Neural cell (in vitro differentiated cells): ENCODE data around the gene KLHDC9. TPM values are rescaled to one million over a fixed set of nuclear protein-coding genes. Genes with fewer than 3 reads are reported as not detected.

Source experiments
- H2AFZ ChIP-seq: fragments of 200-600, 300-800 bp; sonication (generic), shearing (Covaris generic); 2 replicates; pipeline ENCODE4 v1.6.0; 2014; ENCODE audit warnings: low read depth, mild to moderate bottlenecking, antibody characterized with exemption, low read length, moderate library complexity
- H3F3A ChIP-seq: fragments of 200-600 bp; shearing (Covaris generic); 2 replicates; pipeline ENCODE4 v1.6.1; 2016; ENCODE audit warnings: mild to moderate bottlenecking, moderate library complexity, mixed read lengths, antibody characterized with exemption, low read length; ENCODE audit not compliant: insufficient read depth, poor library complexity, severe bottlenecking
- H3K27ac ChIP-seq: fragments of 200-600, 300-800 bp; sonication (generic), shearing (Covaris generic); 2 replicates; pipeline ENCODE4 v1.5.1; 2014; ENCODE audit warnings: mild to moderate bottlenecking, low read length, moderate library complexity
- H3K27me3 ChIP-seq: fragments of 300-800, 200-600 bp; sonication (generic), shearing (Covaris generic); 2 replicates; pipeline ENCODE4 v1.6.0; 2014; ENCODE audit warnings: mild to moderate bottlenecking, low read depth, low read length, moderate library complexity; ENCODE audit not compliant: insufficient read depth
- H3K36me3 ChIP-seq: fragments of 300-800, 200-600 bp; sonication (generic), shearing (Covaris generic); 2 replicates; pipeline ENCODE4 v1.5.1; 2014; ENCODE audit warnings: mild to moderate bottlenecking, antibody characterized with exemption, low read length, moderate library complexity; ENCODE audit not compliant: insufficient read depth
- H3K4me2 ChIP-seq: fragments of 300-800, 200-600 bp; sonication (generic), shearing (Covaris generic); 2 replicates; pipeline ENCODE4 v1.6.0; 2014; ENCODE audit warnings: mild to moderate bottlenecking, low read length
- H3K4me3 ChIP-seq: fragments of 300-800, 200-600 bp; sonication (generic), shearing (Covaris generic); 2 replicates; pipeline ENCODE4 v1.5.1; 2014; ENCODE audit warnings: mild to moderate bottlenecking, low read length, moderate library complexity
- H3K79me2 ChIP-seq: fragments of 200-600 bp; shearing (Covaris generic); replicated peaks from 2 replicates; pipeline ENCODE4 v1.6.0; 2014; ENCODE audit warnings: mild to moderate bottlenecking, low read length, moderate library complexity; ENCODE audit not compliant: insufficient read depth
- H3K9ac ChIP-seq: fragments of 300-800, 200-600 bp; sonication (generic), shearing (Covaris generic); 2 replicates; pipeline ENCODE4 v1.6.1; 2016; ENCODE audit warnings: mild to moderate bottlenecking, low read length, mixed read lengths
- H3K9me2 ChIP-seq: fragments of 200-600 bp; shearing (Covaris generic); 2 replicates; pipeline ENCODE4 v1.6.1; 2016; ENCODE audit warnings: mild to moderate bottlenecking, low read length, mixed read lengths; ENCODE audit not compliant: insufficient read depth
- H3K9me3 ChIP-seq: fragments of 200-600, 300-800 bp; sonication (generic), shearing (Covaris generic); 2 replicates; pipeline ENCODE4 v1.6.1; 2016; ENCODE audit warnings: mild to moderate bottlenecking, mixed run types, low read length, moderate library complexity, mixed read lengths
- H4K20me1 ChIP-seq: fragments of 200-600 bp; shearing (Covaris generic); 2 replicates; pipeline ENCODE4 v1.6.1; 2016; ENCODE audit warnings: mild to moderate bottlenecking, mixed run types; ENCODE audit not compliant: insufficient read depth
- EP300 ChIP-seq: fragments of 450-650 bp; conservative IDR thresholded peaks from 2 replicates; pipeline ENCODE4 v1.6.1; 2014; ENCODE audit warnings: antibody characterized with exemption, mild to moderate bottlenecking, moderate library complexity; ENCODE audit not compliant: poor library complexity, severe bottlenecking
- EZH2 ChIP-seq: fragments of 200-600, 300-800 bp; shearing (Covaris generic), sonication (generic); IDR thresholded peaks from 2 replicates; pipeline ENCODE4 v1.6.1; 2014; ENCODE audit warnings: antibody characterized with exemption, low read length, borderline replicate concordance, mild to moderate bottlenecking; ENCODE audit not compliant: insufficient read depth, poor library complexity, severe bottlenecking
- MXI1 ChIP-seq: fragments of 450-650 bp; conservative IDR thresholded peaks from 2 replicates; pipeline ENCODE4 v1.6.1; 2014; ENCODE audit warnings: antibody characterized with exemption, mild to moderate bottlenecking; ENCODE audit not compliant: poor library complexity, severe bottlenecking
- POLR2AphosphoS5 ChIP-seq: IDR thresholded peaks from 2 replicates; pipeline ENCODE4 v1.6.1; 2012
- RAD21 ChIP-seq: fragments of 450-650 bp; conservative IDR thresholded peaks from 2 replicates; pipeline ENCODE4 v1.6.1; 2014; ENCODE audit warnings: antibody characterized with exemption, mild to moderate bottlenecking, moderate library complexity
- REST ChIP-seq: IDR thresholded peaks from 2 replicates; pipeline ENCODE4 v1.6.1; 2012; ENCODE audit warnings: borderline replicate concordance
- SMC3 ChIP-seq: fragments of 450-650 bp; conservative IDR thresholded peaks from 2 replicates; pipeline ENCODE4 v1.6.1; 2014; ENCODE audit warnings: antibody characterized with exemption, mild to moderate bottlenecking, moderate library complexity; ENCODE audit not compliant: poor library complexity
- TAF1 ChIP-seq: IDR thresholded peaks from 2 replicates; pipeline ENCODE4 v1.6.1; 2012; ENCODE audit warnings: low read depth
- polyA plus RNA-seq: library from polyadenylated mRNA; depleted of rRNA; stranded (reverse); fragments of >200 nt; gene quantifications from 2 replicates; pipeline ENCODE4 v1.2.3, GENCODE V29; 2014
- TF ChIP-seq, protein P1 (sequence below): fragments of 450-650 bp; IDR thresholded peaks from 2 replicates; pipeline ENCODE4 v1.5.1; 2014; ENCODE audit warnings: antibody characterized with exemption, mild to moderate bottlenecking, moderate library complexity; ENCODE audit not compliant: poor library complexity, severe bottlenecking

Gene KLHDC9
- polyA plus RNA-seq, 1 donor from 2014 or later, result 78.1 TPM

DNA sequence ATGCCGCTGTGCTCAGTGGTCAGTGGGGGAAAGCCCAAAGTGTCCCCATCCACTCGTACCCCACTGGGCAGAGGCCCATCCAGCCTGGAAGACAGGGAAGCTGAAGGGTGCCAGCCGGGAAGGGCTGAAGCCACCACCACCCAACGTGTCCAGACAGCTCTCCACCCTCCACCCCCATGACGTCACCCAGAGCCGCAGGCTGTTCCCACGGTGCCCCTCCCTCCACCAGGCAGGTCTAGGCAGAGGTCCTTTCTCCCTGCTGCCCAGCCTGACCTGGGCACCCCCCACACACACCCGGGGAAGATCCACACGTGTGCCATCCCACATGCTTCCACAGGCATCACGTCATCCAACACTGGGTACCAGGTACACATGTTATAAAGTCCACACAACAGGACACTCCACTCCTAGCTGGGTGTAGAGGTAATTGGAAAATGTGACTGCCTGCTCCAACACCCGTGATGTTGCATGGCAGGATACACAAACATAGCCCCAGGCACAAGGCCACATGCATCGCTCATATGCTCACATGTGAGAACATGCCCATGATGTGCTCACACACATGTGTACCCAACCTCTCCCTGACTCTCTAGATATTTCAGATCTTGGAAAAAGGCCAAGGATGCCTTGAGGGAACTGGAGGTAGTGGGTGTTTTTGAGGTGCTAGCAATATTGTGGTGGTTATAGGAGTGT is 23.3 kb upstream of the KLHDC9 start:
- no peak overlapping the region for H3K9ac ChIP-seq
- no peaks in the 10 kb centered on the region for H3F3A ChIP-seq
- TF ChIP-seq POLR2AphosphoS5, result no peak
- no peak for TF ChIP-seq EP300
- TF ChIP-seq RAD21, result no peak
- H3K9me3 ChIP-seq, result no peaks in the 10 kb centered on the region
- no peaks in the 10 kb centered on the region for H3K27me3 ChIP-seq
- no peak overlapping the region for H3K4me2 ChIP-seq
- no peak overlapping the region for H3K4me3 ChIP-seq
- no peaks in the 10 kb centered on the region for H3K9me2 ChIP-seq
- H2AFZ ChIP-seq, result no peak overlapping the region
- no peaks in the 10 kb centered on the region for H3K36me3 ChIP-seq
- H4K20me1 ChIP-seq, result no peaks in the 10 kb centered on the region
- no peak overlapping the region for H3K27ac ChIP-seq
- no peaks in the 10 kb centered on the region for H3K79me2 ChIP-seq

DNA sequence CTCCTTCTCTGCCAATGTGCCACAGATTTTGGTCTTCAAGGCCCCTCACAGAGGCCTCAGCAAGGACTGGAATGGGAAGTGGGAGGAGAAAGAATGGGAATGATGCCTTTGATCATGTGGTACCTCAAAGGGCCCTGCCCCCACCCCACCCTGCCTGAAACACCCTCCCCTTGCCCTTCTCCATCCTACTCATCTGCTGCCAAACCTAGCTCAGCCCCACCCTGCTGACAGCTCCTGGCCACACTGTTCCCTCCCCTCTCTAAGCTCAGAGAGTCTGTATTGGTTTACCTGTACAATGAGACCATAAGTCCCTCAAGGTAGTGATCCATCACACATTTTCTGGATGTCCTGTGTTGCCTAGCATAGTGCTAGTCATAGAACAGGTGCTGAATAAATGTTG is 21.8 kb upstream of the KLHDC9 start:
- Histone ChIP-seq H3K4me3 (no peak overlapping the region), H2AFZ (no peak overlapping the region), H3K27me3 (no peaks in the 10 kb centered on the region), H3K9ac (no peak overlapping the region), H4K20me1 (no peaks in the 10 kb centered on the region), H3F3A (no peaks in the 10 kb centered on the region), H3K36me3 (no peaks in the 10 kb centered on the region), H3K9me3 (no peaks in the 10 kb centered on the region), H3K9me2 (no peaks in the 10 kb centered on the region), H3K27ac (no peak overlapping the region), H3K4me2 (no peak overlapping the region), H3K79me2 (no peaks in the 10 kb centered on the region)
- no peak for TF ChIP-seq SMC3
- TF ChIP-seq POLR2AphosphoS5, result no peak
- no peak for TF ChIP-seq EZH2
- no peak for TF ChIP-seq MXI1
- no peak for TF ChIP-seq TAF1
- no peak for TF ChIP-seq EP300
- TF ChIP-seq, protein P1, sequence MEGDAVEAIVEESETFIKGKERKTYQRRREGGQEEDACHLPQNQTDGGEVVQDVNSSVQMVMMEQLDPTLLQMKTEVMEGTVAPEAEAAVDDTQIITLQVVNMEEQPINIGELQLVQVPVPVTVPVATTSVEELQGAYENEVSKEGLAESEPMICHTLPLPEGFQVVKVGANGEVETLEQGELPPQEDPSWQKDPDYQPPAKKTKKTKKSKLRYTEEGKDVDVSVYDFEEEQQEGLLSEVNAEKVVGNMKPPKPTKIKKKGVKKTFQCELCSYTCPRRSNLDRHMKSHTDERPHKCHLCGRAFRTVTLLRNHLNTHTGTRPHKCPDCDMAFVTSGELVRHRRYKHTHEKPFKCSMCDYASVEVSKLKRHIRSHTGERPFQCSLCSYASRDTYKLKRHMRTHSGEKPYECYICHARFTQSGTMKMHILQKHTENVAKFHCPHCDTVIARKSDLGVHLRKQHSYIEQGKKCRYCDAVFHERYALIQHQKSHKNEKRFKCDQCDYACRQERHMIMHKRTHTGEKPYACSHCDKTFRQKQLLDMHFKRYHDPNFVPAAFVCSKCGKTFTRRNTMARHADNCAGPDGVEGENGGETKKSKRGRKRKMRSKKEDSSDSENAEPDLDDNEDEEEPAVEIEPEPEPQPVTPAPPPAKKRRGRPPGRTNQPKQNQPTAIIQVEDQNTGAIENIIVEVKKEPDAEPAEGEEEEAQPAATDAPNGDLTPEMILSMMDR, result no peak
- TF ChIP-seq REST, result no peak
- TF ChIP-seq RAD21, result no peak
